HEK293 (cell line): Measurements from ENCODE around the gene HEATR5A.

Experiments
- CTCF ChIA-PET: fragments of 350-600 bp; formaldehyde crosslinking; extraction: SDS; loops from one replicate; lab custom pipeline; 2021; ENCODE audit warnings: antibody characterized with exemption; lab: Yijun Ruan, JAX
- POLR2A ChIA-PET: fragments of 300-600 bp; formaldehyde crosslinking; extraction: SDS; loops from one replicate; lab custom pipeline; 2020; ENCODE audit warnings: antibody characterized with exemption, inconsistent platforms; lab: Yijun Ruan, JAX
- H3K27ac ChIP-seq: fragments of 200-500 bp; sonication (Bioruptor generic); 2 replicates; pipeline ENCODE4 v1.5.1; 2014; ENCODE audit warnings: low read depth, low read length, control low read depth, inconsistent platforms; ENCODE audit errors: extremely low read depth
- H3K36me3 ChIP-seq, 2 experiments: fragments of 200-500 bp in 1 of 2; sonication (Bioruptor generic) in 1 of 2; 1 replicate in 1 of 2; 2 replicates in 1 of 2; pipeline ENCODE4 v1.5.1; 2014 to 2017; ENCODE audit warnings: inconsistent platforms in 2 of 2, low read length in 2 of 2; ENCODE audit not compliant: control insufficient read depth in 2 of 2, insufficient read depth in 1 of 2
- H3K4me1 ChIP-seq: fragments of 200-500 bp; sonication (Bioruptor generic); 2 replicates; pipeline ENCODE4 v1.5.1; 2014; ENCODE audit warnings: mild to moderate bottlenecking, low read length, inconsistent platforms; ENCODE audit not compliant: control insufficient read depth, insufficient read depth
- H3K4me3 ChIP-seq: 2 replicates; pipeline ENCODE4 v1.5.1; 2011; ENCODE audit warnings: low read depth, mild to moderate bottlenecking, control low read depth, low read length, moderate library complexity
- H3K9me3 ChIP-seq: fragments of 200-500 bp; sonication (Bioruptor generic); 2 replicates; pipeline ENCODE4 v1.5.1; 2014; ENCODE audit warnings: low read depth, low read length, inconsistent platforms; ENCODE audit not compliant: control insufficient read depth, insufficient read depth
- SCRT2 ChIP-seq: fragments of 450-650 bp; formaldehyde crosslinking; IDR thresholded peaks from 2 replicates; pipeline ENCODE4 v1.5.1; 2016; ENCODE audit warnings: missing biosample characterization, missing genetic modification characterization
- ZEB2 ChIP-seq: fragments of 450-650 bp; formaldehyde crosslinking; IDR thresholded peaks from 2 replicates; pipeline ENCODE4 v1.5.1; 2016; ENCODE audit warnings: missing biosample characterization, missing genetic modification characterization
- ZNF292 ChIP-seq: fragments of 450-650 bp; formaldehyde crosslinking; IDR thresholded peaks from 2 replicates; pipeline ENCODE4 v1.5.1; 2016; ENCODE audit warnings: low read depth, missing biosample characterization, missing genetic modification characterization, borderline replicate concordance
- ZNF548 ChIP-seq: fragments of 450-650 bp; formaldehyde crosslinking; IDR thresholded peaks from 2 replicates; pipeline ENCODE4 v1.5.1; 2016; ENCODE audit warnings: missing biosample characterization, missing genetic modification characterization
- ZNF549 ChIP-seq: fragments of 450-650 bp; IDR thresholded peaks from 2 replicates; pipeline ENCODE4 v1.5.1; 2018; ENCODE audit warnings: missing biosample characterization, missing genetic modification characterization, mild to moderate bottlenecking, inconsistent platforms, moderate library complexity
- ZNF664 ChIP-seq: fragments of 450-650 bp; formaldehyde crosslinking; IDR thresholded peaks from 2 replicates; pipeline ENCODE4 v1.5.1; 2016; ENCODE audit warnings: missing biosample characterization, missing genetic modification characterization
- TF ChIP-seq, protein P1 (sequence below): fragments of 450-650 bp; formaldehyde crosslinking; IDR thresholded peaks from 2 replicates; pipeline ENCODE4 v1.5.1; 2017; ENCODE audit warnings: missing biosample characterization, missing genetic modification characterization
- TF ChIP-seq, protein P2 (sequence below): fragments of 450-650 bp; formaldehyde crosslinking; IDR thresholded peaks from 2 replicates; pipeline ENCODE4 v1.5.1; 2017; ENCODE audit warnings: missing biosample characterization, missing genetic modification characterization
- TF ChIP-seq, protein P3 (sequence below): fragments of 450-650 bp; formaldehyde crosslinking; IDR thresholded peaks from 2 replicates; pipeline ENCODE4 v1.5.1; 2016; ENCODE audit warnings: missing biosample characterization, missing genetic modification characterization
- TF ChIP-seq, protein P4 (sequence below): fragments of 450-650 bp; formaldehyde crosslinking; IDR thresholded peaks from 2 replicates; pipeline ENCODE4 v1.5.1; 2016; ENCODE audit warnings: missing biosample characterization, missing genetic modification characterization, low read depth

The HEATR5A gene

DNA sequence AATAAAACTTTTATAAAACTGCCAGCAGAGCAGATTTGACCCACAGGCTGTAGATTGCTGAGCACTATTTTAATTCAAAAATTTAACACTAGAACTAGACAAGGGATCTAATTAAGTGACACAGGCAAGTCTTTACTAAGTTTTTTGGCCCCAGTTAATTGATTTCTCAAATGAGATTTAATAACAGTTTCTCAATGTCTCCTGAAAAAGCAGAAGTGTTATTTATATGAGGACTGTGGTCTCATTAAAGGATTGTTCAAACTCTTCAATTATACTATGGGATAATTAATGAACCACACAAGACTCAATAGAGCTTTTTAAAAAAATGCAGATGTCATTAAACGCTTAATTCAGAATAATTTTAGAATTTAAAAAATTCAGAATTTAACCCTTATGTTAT is 1.9 kb downstream of the HEATR5A start:
- Histone ChIP-seq H3K4me3 (no peak overlapping the region), H3K4me1 (peaks cover 8% of the 10 kb centered on the region), H3K9me3 (no peaks in the 10 kb centered on the region), H3K36me3 (no peaks in the 10 kb centered on the region; a peak in 1 of 3 replicates), H3K27ac (no peak overlapping the region)
- CTCF ChIA-PET = interaction anchor here (0.8 to 1.4 kb wide), 4 partner anchors 31 to 909 kb away, joined by 3 to 9 read pairs (median 4); no protein-coding TSS in a partner anchor
- POLR2A ChIA-PET = interaction anchor here (2.5 kb wide), 1 partner anchor 39 kb away, joined by 23 read pairs; the partner anchor contains the start of gene DTD2
- TF ChIP-seq, protein P1, sequence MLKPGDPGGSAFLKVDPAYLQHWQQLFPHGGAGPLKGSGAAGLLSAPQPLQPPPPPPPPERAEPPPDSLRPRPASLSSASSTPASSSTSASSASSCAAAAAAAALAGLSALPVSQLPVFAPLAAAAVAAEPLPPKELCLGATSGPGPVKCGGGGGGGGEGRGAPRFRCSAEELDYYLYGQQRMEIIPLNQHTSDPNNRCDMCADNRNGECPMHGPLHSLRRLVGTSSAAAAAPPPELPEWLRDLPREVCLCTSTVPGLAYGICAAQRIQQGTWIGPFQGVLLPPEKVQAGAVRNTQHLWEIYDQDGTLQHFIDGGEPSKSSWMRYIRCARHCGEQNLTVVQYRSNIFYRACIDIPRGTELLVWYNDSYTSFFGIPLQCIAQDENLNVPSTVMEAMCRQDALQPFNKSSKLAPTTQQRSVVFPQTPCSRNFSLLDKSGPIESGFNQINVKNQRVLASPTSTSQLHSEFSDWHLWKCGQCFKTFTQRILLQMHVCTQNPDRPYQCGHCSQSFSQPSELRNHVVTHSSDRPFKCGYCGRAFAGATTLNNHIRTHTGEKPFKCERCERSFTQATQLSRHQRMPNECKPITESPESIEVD (tag by site-specific recombination) = 0 out of 2 replicates have a peak, but pooled peaks have one; percentile 38
- no peak for TF ChIP-seq ZNF548 (tag by site-specific recombination)
- TF ChIP-seq ZEB2 (tag by site-specific recombination) = no peak
- TF ChIP-seq, protein P2, sequence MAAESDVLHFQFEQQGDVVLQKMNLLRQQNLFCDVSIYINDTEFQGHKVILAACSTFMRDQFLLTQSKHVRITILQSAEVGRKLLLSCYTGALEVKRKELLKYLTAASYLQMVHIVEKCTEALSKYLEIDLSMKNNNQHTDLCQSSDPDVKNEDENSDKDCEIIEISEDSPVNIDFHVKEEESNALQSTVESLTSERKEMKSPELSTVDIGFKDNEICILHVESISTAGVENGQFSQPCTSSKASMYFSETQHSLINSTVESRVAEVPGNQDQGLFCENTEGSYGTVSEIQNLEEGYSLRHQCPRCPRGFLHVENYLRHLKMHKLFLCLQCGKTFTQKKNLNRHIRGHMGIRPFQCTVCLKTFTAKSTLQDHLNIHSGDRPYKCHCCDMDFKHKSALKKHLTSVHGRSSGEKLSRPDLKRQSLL (tag by site-specific recombination) = no peak

DNA sequence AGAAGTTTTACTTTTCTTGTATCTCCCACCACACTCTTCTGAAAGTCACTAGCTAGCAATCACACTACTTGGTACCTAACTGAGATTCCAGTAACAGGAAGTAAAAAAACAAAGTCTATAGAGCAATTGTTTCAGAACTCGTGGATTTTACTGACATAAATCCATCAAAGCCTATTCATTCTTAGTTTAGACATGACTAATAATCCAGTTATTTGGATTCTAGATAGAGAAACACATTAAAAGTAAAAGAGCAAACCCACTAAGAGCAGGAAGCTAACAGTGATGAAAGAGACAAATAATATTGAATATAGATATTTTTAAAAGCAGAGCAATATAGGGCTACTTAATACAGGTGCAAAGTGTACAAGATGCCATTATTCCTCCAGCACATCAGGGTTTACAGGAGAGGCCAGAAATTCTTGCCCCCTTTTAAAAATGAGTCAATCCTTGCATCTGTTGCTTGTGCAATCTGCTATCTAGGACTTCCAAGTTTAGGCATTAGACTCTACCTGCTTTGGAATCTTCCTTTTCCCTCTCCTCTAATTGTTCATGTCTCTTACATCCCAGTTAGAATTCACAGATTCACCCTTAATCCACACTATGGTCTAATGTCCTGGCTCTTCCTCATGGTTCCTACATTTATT is 6.0 kb downstream of the HEATR5A start:
- Histone ChIP-seq H3K9me3 (no peaks in the 10 kb centered on the region), H3K4me3 (no peak overlapping the region), H3K4me1 (peaks cover 15% of the 10 kb centered on the region), H3K27ac (no peak overlapping the region), H3K36me3 (no peaks in the 10 kb centered on the region; a peak in 1 of 3 replicates)
- CTCF ChIA-PET = interaction anchor here (0.8 kb wide), 1 partner anchor 63 kb away, joined by 3 read pairs; no protein-coding TSS in a partner anchor
- peak; percentile 68 for TF ChIP-seq SCRT2 (tag by site-specific recombination)
- TF ChIP-seq, protein P3, sequence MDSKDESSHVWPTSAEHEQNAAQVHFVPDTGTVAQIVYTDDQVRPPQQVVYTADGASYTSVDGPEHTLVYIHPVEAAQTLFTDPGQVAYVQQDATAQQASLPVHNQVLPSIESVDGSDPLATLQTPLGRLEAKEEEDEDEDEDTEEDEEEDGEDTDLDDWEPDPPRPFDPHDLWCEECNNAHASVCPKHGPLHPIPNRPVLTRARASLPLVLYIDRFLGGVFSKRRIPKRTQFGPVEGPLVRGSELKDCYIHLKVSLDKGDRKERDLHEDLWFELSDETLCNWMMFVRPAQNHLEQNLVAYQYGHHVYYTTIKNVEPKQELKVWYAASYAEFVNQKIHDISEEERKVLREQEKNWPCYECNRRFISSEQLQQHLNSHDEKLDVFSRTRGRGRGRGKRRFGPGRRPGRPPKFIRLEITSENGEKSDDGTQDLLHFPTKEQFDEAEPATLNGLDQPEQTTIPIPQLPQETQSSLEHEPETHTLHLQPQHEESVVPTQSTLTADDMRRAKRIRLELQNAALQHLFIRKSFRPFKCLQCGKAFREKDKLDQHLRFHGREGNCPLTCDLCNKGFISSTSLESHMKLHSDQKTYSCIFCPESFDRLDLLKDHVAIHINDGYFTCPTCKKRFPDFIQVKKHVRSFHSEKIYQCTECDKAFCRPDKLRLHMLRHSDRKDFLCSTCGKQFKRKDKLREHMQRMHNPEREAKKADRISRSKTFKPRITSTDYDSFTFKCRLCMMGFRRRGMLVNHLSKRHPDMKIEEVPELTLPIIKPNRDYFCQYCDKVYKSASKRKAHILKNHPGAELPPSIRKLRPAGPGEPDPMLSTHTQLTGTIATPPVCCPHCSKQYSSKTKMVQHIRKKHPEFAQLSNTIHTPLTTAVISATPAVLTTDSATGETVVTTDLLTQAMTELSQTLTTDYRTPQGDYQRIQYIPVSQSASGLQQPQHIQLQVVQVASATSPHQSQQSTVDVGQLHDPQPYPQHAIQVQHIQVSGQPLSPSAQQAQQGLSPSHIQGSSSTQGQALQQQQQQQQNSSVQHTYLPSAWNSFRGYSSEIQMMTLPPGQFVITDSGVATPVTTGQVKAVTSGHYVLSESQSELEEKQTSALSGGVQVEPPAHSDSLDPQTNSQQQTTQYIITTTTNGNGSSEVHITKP = peak; percentile 74
- TF ChIP-seq, protein P4, sequence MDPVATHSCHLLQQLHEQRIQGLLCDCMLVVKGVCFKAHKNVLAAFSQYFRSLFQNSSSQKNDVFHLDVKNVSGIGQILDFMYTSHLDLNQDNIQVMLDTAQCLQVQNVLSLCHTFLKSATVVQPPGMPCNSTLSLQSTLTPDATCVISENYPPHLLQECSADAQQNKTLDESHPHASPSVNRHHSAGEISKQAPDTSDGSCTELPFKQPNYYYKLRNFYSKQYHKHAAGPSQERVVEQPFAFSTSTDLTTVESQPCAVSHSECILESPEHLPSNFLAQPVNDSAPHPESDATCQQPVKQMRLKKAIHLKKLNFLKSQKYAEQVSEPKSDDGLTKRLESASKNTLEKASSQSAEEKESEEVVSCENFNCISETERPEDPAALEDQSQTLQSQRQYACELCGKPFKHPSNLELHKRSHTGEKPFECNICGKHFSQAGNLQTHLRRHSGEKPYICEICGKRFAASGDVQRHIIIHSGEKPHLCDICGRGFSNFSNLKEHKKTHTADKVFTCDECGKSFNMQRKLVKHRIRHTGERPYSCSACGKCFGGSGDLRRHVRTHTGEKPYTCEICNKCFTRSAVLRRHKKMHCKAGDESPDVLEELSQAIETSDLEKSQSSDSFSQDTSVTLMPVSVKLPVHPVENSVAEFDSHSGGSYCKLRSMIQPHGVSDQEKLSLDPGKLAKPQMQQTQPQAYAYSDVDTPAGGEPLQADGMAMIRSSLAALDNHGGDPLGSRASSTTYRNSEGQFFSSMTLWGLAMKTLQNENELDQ (tag by site-specific recombination) = no peak
- POLR2A ChIA-PET = no interaction called here

DNA sequence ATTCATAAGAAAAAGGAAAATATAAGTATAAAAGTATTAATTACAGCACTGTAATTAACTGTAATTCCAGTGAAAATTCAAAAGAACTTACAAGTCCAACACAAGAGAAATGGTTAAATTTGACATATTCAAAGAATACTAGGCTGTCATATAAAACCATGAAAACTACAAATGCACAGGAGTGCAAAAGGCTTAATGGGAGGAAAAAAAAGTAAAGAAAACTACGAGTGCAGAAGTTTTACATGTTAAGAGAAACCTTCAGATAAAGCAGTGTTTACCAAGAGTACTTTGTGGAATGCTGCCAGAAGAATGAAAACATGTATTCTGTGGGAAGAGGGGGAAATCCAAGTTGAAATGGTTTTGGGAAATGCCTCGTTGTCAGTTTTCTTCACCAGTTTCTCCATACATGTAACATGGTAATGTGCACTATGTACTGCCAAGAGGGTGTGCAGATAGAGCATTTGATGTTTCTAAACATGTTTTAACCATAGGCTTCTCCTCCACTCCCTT is 9.1 kb downstream of the HEATR5A start:
- H3K4me1 ChIP-seq = peaks cover 8% of the 10 kb centered on the region; the same call in 1 of the 2 replicates
- H3K36me3 ChIP-seq = no peaks in the 10 kb centered on the region; a peak in 1 of 3 replicates
- H3K4me3 ChIP-seq = no peak overlapping the region
- TF ChIP-seq, protein P1 (tag by site-specific recombination) = peak; percentile 93
- no peak for TF ChIP-seq ZNF292 (tag by site-specific recombination)
- TF ChIP-seq ZNF664 (tag by site-specific recombination) = no peak
- peak; percentile 65; the same call in 1 of the 2 replicates for TF ChIP-seq ZNF549 (tag by site-specific recombination)
- no peaks in the 10 kb centered on the region for H3K9me3 ChIP-seq
- ChIA-PET CTCF (interaction anchor here (0.7 kb wide), 1 partner anchor 30 kb away, joined by 3 read pairs; no protein-coding TSS in a partner anchor), POLR2A (interaction anchor here (1.1 kb wide), 1 partner anchor 9 kb away, joined by 3 read pairs; the partner anchor contains the start of gene HEATR5A)
- no peak overlapping the region for H3K27ac ChIP-seq
